Measurements from ENCODE around the gene STEAP4. TPM values are rescaled to one million over a fixed set of nuclear protein-coding genes. Genes with fewer than 3 reads are reported as not detected.
"Not testable (repeated sequence)": the region's sequence is repeated elsewhere in the genome, so short reads cannot be mapped to it uniquely, and the experiment has no call there.

STEAP4 gene
- total RNA-seq, 3 donors from 2014 or later: 0.05 to 0.10 (median 0.05) TPM

- H3K4me3 Mint-ChIP-seq: no peak overlapping the region
- ATAC-seq (no peak), DNase-seq (no peak)
- no peaks in the 10 kb centered on the region for H3K4me1 Mint-ChIP-seq (ENCODE audit: low read depth)
- H3K9me3 Mint-ChIP-seq: no peaks in the 10 kb centered on the region
- H3K36me3 Mint-ChIP-seq (ENCODE audit: insufficient read depth): no peaks in the 10 kb centered on the region
- H3K27me3 Mint-ChIP-seq (ENCODE audit: low read depth): no peaks in the 10 kb centered on the region
These were observed 37.8 kb downstream of the STEAP4 start for GRCh38 chr7:88268858-88269257.

GRCh38 chr7:88268051-88268450 is 38.6 kb downstream of the STEAP4 start:
- Mint-ChIP-seq H3K36me3 (ENCODE audit: insufficient read depth) (no peaks in the 10 kb centered on the region), H3K9me3 (no peaks in the 10 kb centered on the region), H3K4me1 (ENCODE audit: low read depth) (no peaks in the 10 kb centered on the region), H3K27me3 (ENCODE audit: low read depth) (no peaks in the 10 kb centered on the region), H3K4me3 (no peak overlapping the region)
- DNase-seq: no peak
- ATAC-seq: no peak

- H3K36me3 Mint-ChIP-seq (ENCODE audit: insufficient read depth): no peaks in the 10 kb centered on the region
These were observed 39.3 kb downstream of the STEAP4 start for GRCh38 chr7:88267421-88267820.

GRCh38 chr7:88264987-88265386 is 41.7 kb downstream of the STEAP4 start:
- H3K4me3 Mint-ChIP-seq; H3K36me3 Mint-ChIP-seq (ENCODE audit: insufficient read depth); DNase-seq; H3K4me1 Mint-ChIP-seq (ENCODE audit: low read depth); H3K9me3 Mint-ChIP-seq; H3K27me3 Mint-ChIP-seq (ENCODE audit: low read depth); ATAC-seq: not testable (repeated sequence)

More at GRCh38 chr7:88267421-88267820, 39.3 kb downstream of the STEAP4 start:
- DNase-seq: no peak
- Mint-ChIP-seq H3K4me3 (no peak overlapping the region), H3K9me3 (no peaks in the 10 kb centered on the region), H3K27me3 (ENCODE audit: low read depth) (no peaks in the 10 kb centered on the region), H3K4me1 (ENCODE audit: low read depth) (no peaks in the 10 kb centered on the region)
- ATAC-seq: no peak

GRCh38 chr7:88262562-88262961 is 44.1 kb downstream of the STEAP4 start:
- ATAC-seq (no peak), DNase-seq (no peak)
- Mint-ChIP-seq H3K36me3 (ENCODE audit: insufficient read depth) (no peaks in the 10 kb centered on the region), H3K4me3 (no peak overlapping the region), H3K4me1 (ENCODE audit: low read depth) (no peaks in the 10 kb centered on the region), H3K9me3 (no peaks in the 10 kb centered on the region), H3K27me3 (ENCODE audit: low read depth) (peaks cover 7% of the 10 kb centered on the region)

GRCh38 chr7:88260719-88261118 is 46.0 kb downstream of the STEAP4 start:
- H3K36me3 Mint-ChIP-seq (ENCODE audit: insufficient read depth): no peaks in the 10 kb centered on the region
- H3K9me3 Mint-ChIP-seq: no peaks in the 10 kb centered on the region
- H3K4me3 Mint-ChIP-seq: no peak overlapping the region
- ATAC-seq (no peak), DNase-seq (no peak)
- H3K27me3 Mint-ChIP-seq (ENCODE audit: low read depth): peaks cover 7% of the 10 kb centered on the region
- H3K4me1 Mint-ChIP-seq (ENCODE audit: low read depth): no peaks in the 10 kb centered on the region

- ATAC-seq (no peak), DNase-seq (no peak)
- Mint-ChIP-seq H3K36me3 (ENCODE audit: insufficient read depth) (no peaks in the 10 kb centered on the region), H3K9me3 (peaks cover 3% of the 10 kb centered on the region), H3K4me3 (no peak overlapping the region), H3K4me1 (ENCODE audit: low read depth) (no peaks in the 10 kb centered on the region), H3K27me3 (ENCODE audit: low read depth) (peaks cover 7% of the 10 kb centered on the region)
These were observed 46.9 kb downstream of the STEAP4 start for GRCh38 chr7:88259656-88260380.

GRCh38 chr7:88258296-88258695 is 48.4 kb downstream of the STEAP4 start:
- not testable (repeated sequence) for ATAC-seq; H3K4me3 Mint-ChIP-seq; DNase-seq; H3K27me3 Mint-ChIP-seq (ENCODE audit: low read depth); H3K36me3 Mint-ChIP-seq (ENCODE audit: insufficient read depth); H3K4me1 Mint-ChIP-seq (ENCODE audit: low read depth)
- peaks cover 16% of the 10 kb centered on the region for H3K9me3 Mint-ChIP-seq

GRCh38 chr7:88256906-88257305 is 49.8 kb downstream of the STEAP4 start:
- DNase-seq: no peak
- Mint-ChIP-seq H3K4me3 (no peak overlapping the region), H3K4me1 (ENCODE audit: low read depth) (no peaks in the 10 kb centered on the region), H3K9me3 (peaks cover 18% of the 10 kb centered on the region), H3K36me3 (ENCODE audit: insufficient read depth) (peaks cover 3% of the 10 kb centered on the region), H3K27me3 (ENCODE audit: low read depth) (peaks cover 7% of the 10 kb centered on the region)
- no peak for ATAC-seq

GRCh38 chr7:88254721-88255424 is 51.8 kb downstream of the STEAP4 start:
- Mint-ChIP-seq H3K9me3 (peaks cover 18% of the 10 kb centered on the region), H3K4me1 (ENCODE audit: low read depth) (no peaks in the 10 kb centered on the region), H3K27me3 (ENCODE audit: low read depth) (peaks cover 12% of the 10 kb centered on the region), H3K4me3 (no peak overlapping the region), H3K36me3 (ENCODE audit: insufficient read depth) (peaks cover 3% of the 10 kb centered on the region)
- no peak for DNase-seq
- ATAC-seq: no peak

- no peak for DNase-seq
- Mint-ChIP-seq H3K36me3 (ENCODE audit: insufficient read depth) (peaks cover 3% of the 10 kb centered on the region), H3K4me1 (ENCODE audit: low read depth) (no peaks in the 10 kb centered on the region), H3K9me3 (peaks cover 18% of the 10 kb centered on the region), H3K27me3 (ENCODE audit: low read depth) (peaks cover 14% of the 10 kb centered on the region), H3K4me3 (no peak overlapping the region)
- ATAC-seq: no peak
These were observed 53.1 kb downstream of the STEAP4 start for GRCh38 chr7:88253640-88254039.

- H3K36me3 Mint-ChIP-seq (ENCODE audit: insufficient read depth): no peaks in the 10 kb centered on the region
- H3K27me3 Mint-ChIP-seq (ENCODE audit: low read depth): peaks cover 6% of the 10 kb centered on the region
- no peak for DNase-seq
- H3K4me3 Mint-ChIP-seq: no peak overlapping the region
- no peak for ATAC-seq
- H3K9me3 Mint-ChIP-seq: no peaks in the 10 kb centered on the region
- H3K4me1 Mint-ChIP-seq (ENCODE audit: low read depth): no peaks in the 10 kb centered on the region
These were observed 62.4 kb downstream of the STEAP4 start for GRCh38 chr7:88244258-88244657.

- Mint-ChIP-seq H3K4me1 (ENCODE audit: low read depth) (no peaks in the 10 kb centered on the region), H3K9me3 (no peaks in the 10 kb centered on the region), H3K36me3 (ENCODE audit: insufficient read depth) (no peaks in the 10 kb centered on the region), H3K27me3 (ENCODE audit: low read depth) (peaks cover 4% of the 10 kb centered on the region), H3K4me3 (no peak overlapping the region)
- ATAC-seq (no peak), DNase-seq (no peak)
These were observed 63.3 kb downstream of the STEAP4 start for GRCh38 chr7:88243345-88243909.

- no peak for DNase-seq
- ATAC-seq: no peak
- H3K27me3 Mint-ChIP-seq (ENCODE audit: low read depth): peaks cover 5% of the 10 kb centered on the region
These were observed 66.8 kb downstream of the STEAP4 start for GRCh38 chr7:88239852-88240251.

GRCh38 chr7:88233828-88234227 is 72.9 kb downstream of the STEAP4 start:
- Mint-ChIP-seq H3K36me3 (ENCODE audit: insufficient read depth) (no peaks in the 10 kb centered on the region), H3K4me3 (no peak overlapping the region), H3K4me1 (ENCODE audit: low read depth) (peaks cover 1% of the 10 kb centered on the region), H3K9me3 (peaks cover 2% of the 10 kb centered on the region), H3K27me3 (ENCODE audit: low read depth) (peaks cover 13% of the 10 kb centered on the region)
- ATAC-seq (no peak), DNase-seq (no peak)

More at GRCh38 chr7:88239852-88240251, 66.8 kb downstream of the STEAP4 start:
- Mint-ChIP-seq H3K9me3 (no peaks in the 10 kb centered on the region), H3K4me1 (ENCODE audit: low read depth) (peaks cover 1% of the 10 kb centered on the region), H3K4me3 (no peak overlapping the region), H3K36me3 (ENCODE audit: insufficient read depth) (no peaks in the 10 kb centered on the region)

Data from activated T-cell treated with anti-CD3 and anti-CD28 coated beads, Interleukin-2, amount 50 U/mL, for 4 hours (primary cell).